Measurements from ENCODE around the gene TRUB1.

The TRUB1 gene

GRCh38 chr10:114987995-114988394 is 50.0 kb downstream of the TRUB1 start:
- no peak for DNase-seq

- no peak for DNase-seq
These were observed 52.6 kb downstream of the TRUB1 start for GRCh38 chr10:114990586-114990985.

- DNase-seq, result no peak
These were observed 53.0 kb downstream of the TRUB1 start for GRCh38 chr10:114990991-114991390.

GRCh38 chr10:114992189-114992775 is 54.3 kb downstream of the TRUB1 start:
- no peak for DNase-seq

GRCh38 chr10:114995468-114996247 is 57.7 kb downstream of the TRUB1 start:
- DNase-seq, result no peak

GRCh38 chr10:114996542-114996941 is 58.5 kb downstream of the TRUB1 start:
- no peak for DNase-seq

- DNase-seq, result no peak
These were observed 61.0 kb downstream of the TRUB1 start for GRCh38 chr10:114998993-114999392.

- DNase-seq, result no peak
These were observed 63.7 kb downstream of the TRUB1 start for GRCh38 chr10:115001506-115002381.

GRCh38 chr10:115003396-115003795 is 65.4 kb downstream of the TRUB1 start:
- no peak for DNase-seq

GRCh38 chr10:115004236-115004862 is 66.4 kb downstream of the TRUB1 start:
- no peak for DNase-seq

- no peak for DNase-seq
These were observed 67.8 kb downstream of the TRUB1 start for GRCh38 chr10:115005771-115006170.

- DNase-seq, result no peak
These were observed 80.4 kb downstream of the TRUB1 start for GRCh38 chr10:115018185-115018931.

GRCh38 chr10:115020449-115020848 is 82.5 kb downstream of the TRUB1 start:
- DNase-seq, result no peak

GRCh38 chr10:115022733-115023132 is 84.7 kb downstream of the TRUB1 start:
- no peak for DNase-seq

GRCh38 chr10:115023715-115024114 is 85.7 kb downstream of the TRUB1 start:
- DNase-seq, result no peak

GRCh38 chr10:115024371-115024770 is 86.4 kb downstream of the TRUB1 start:
- DNase-seq, result no peak

GRCh38 chr10:115026056-115026745 is 88.2 kb downstream of the TRUB1 start:
- no peak for DNase-seq

GRCh38 chr10:115026746-115027140 is 88.7 kb downstream of the TRUB1 start:
- DNase-seq, result no peak

All from stimulated activated CD4-positive, alpha-beta T cell treated with anti-CD3 and anti-CD28 coated beads, Interleukin-1b, Interleukin-23, amount 100 ng/mL, for 48 hours (primary cell).